ENCODE results near the gene AMDHD1. TPM values are rescaled to one million over a fixed set of nuclear protein-coding genes. Genes with fewer than 3 reads are reported as not detected.
A peak's percentile ranks its signal among the peaks of the same experiment; 100 is the strongest.

Gene AMDHD1
- total RNA-seq, 1 donor from 2014 or later: 0.96 TPM

- peak; percentile 33 to 85 for DNase-seq (ENCODE audit: low spot score in 2 of 2)
- no peak for TF ChIP-seq CTCF (IDR thresholded peaks at IDR 0.05)
- intact Hi-C loops (cut with DNase I): no loop called here
- peak within 1 kb of the TSS; percentile 83 to 92 for H3K4me3 ChIP-seq
- H3K36me3 ChIP-seq: no peaks in the 10 kb centered on the region
- H3K27ac ChIP-seq: peak within 1 kb of the TSS; percentile 38 to 64
- H3K4me1 ChIP-seq: peaks cover 0 to 4% of the 10 kb centered on the region in 2 donors
- no peaks in the 10 kb centered on the region for H3K27me3 ChIP-seq
- H3K9me3 ChIP-seq: no peaks in the 10 kb centered on the region
Observed at GRCh38 chr12:95942524-95943329, 404 bp upstream of the AMDHD1 start, which contains the start of gene CCDC38. TSS of gene CCDC38 (minus strand) at chr12:95942614. CDS start at chr12:95936509, 6,105 bp downstream.

- Histone ChIP-seq H3K27ac (no peak overlapping the region), H3K4me3 (peak overlapping the region in 1 of 2 donors; percentile 83), H3K4me1 (peaks cover 0 to 4% of the 10 kb centered on the region in 2 donors), H3K36me3 (no peaks in the 10 kb centered on the region), H3K9me3 (no peaks in the 10 kb centered on the region), H3K27me3 (no peaks in the 10 kb centered on the region)
- intact Hi-C loops (cut with DNase I): no loop called here
- no peak for TF ChIP-seq CTCF (IDR thresholded peaks at IDR 0.05)
- DNase-seq (ENCODE audit: low spot score in 2 of 2): no peak
Observed at GRCh38 chr12:95944108-95944704, 1.1 kb downstream of the AMDHD1 start.

GRCh38 chr12:95949477-95950206, 6.5 kb downstream of the AMDHD1 start:
- no peaks in the 10 kb centered on the region for H3K27me3 ChIP-seq
- H3K9me3 ChIP-seq: no peaks in the 10 kb centered on the region
- no peak for DNase-seq (ENCODE audit: low spot score in 2 of 2)
- H3K27ac ChIP-seq: no peak overlapping the region
- no peaks in the 10 kb centered on the region for H3K4me1 ChIP-seq
- H3K36me3 ChIP-seq: no peaks in the 10 kb centered on the region
- intact Hi-C loops (cut with DNase I): no loop called here
- H3K4me3 ChIP-seq: no peak overlapping the region
- no peak for TF ChIP-seq CTCF (IDR thresholded peaks at IDR 0.05)

- intact Hi-C loops (cut with DNase I): no loop called here
Observed at GRCh38 chr12:95951515-95951914, 8.4 kb downstream of the AMDHD1 start.

More at GRCh38 chr12:95951515-95951914, 8.4 kb downstream of the AMDHD1 start:
- Histone ChIP-seq H3K9me3 (no peaks in the 10 kb centered on the region), H3K4me3 (no peak overlapping the region), H3K27ac (no peak overlapping the region), H3K36me3 (no peaks in the 10 kb centered on the region), H3K27me3 (no peaks in the 10 kb centered on the region), H3K4me1 (no peaks in the 10 kb centered on the region)
- TF ChIP-seq CTCF (IDR thresholded peaks at IDR 0.05): no peak
- no peak for DNase-seq (ENCODE audit: low spot score in 2 of 2)
